PC-9 (cell line): ENCODE data around the gene CLIC6.

Experiments used
- EZH2 ChIP-seq: fragments of 200-600 bp; sonication (generic); IDR thresholded peaks from 2 replicates; pipeline ENCODE4 v1.8.0; 2017; ENCODE audit warnings: antibody characterized with exemption, low read depth
- TF ChIP-seq, protein P1 (sequence below): fragments of 200-600 bp; sonication (generic); conservative IDR thresholded peaks from 2 replicates; pipeline ENCODE4 v1.6.1; 2017; ENCODE audit warnings: mixed run types, antibody characterized with exemption, mild to moderate bottlenecking, moderate library complexity

DNA sequence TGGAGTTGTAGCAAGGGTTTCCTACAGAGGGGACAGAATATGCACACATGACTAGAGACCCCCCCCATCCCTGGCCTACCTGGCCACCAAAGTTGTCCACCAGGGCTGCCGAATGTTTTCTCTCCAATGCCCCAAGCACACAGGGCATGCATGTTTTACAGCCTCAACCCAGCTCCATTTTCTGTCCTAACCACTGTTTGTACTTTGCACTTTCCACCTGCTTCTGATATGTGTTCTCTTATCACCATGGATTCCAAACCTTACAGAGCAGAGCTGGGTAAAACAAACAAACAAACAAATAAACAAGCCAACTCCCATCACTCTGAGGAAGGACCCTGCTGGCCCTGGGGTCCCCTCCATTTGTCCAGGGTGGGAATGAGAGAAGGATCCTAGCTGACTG lies 27.3 kb downstream of the CLIC6 start:
- TF ChIP-seq, protein P1, sequence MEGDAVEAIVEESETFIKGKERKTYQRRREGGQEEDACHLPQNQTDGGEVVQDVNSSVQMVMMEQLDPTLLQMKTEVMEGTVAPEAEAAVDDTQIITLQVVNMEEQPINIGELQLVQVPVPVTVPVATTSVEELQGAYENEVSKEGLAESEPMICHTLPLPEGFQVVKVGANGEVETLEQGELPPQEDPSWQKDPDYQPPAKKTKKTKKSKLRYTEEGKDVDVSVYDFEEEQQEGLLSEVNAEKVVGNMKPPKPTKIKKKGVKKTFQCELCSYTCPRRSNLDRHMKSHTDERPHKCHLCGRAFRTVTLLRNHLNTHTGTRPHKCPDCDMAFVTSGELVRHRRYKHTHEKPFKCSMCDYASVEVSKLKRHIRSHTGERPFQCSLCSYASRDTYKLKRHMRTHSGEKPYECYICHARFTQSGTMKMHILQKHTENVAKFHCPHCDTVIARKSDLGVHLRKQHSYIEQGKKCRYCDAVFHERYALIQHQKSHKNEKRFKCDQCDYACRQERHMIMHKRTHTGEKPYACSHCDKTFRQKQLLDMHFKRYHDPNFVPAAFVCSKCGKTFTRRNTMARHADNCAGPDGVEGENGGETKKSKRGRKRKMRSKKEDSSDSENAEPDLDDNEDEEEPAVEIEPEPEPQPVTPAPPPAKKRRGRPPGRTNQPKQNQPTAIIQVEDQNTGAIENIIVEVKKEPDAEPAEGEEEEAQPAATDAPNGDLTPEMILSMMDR: no peak
- TF ChIP-seq EZH2: no peak
